Stimulated activated CD4-positive, alpha-beta T cell treated with anti-CD3 and anti-CD28 coated beads, TNF-alpha, amount 100 ng/mL, for 4 hours (primary cell): Measurements from ENCODE around the gene GPHA2.
A peak's percentile ranks its signal among the peaks of the same experiment; 100 is the strongest.

Experiments
- DNase-seq, 3 experiments: peaks; one replicate each; pipeline ENCODE4 v3.0.0-alpha.2; 2020; ENCODE audit warnings: low read depth in 3 of 3

The GPHA2 gene

GRCh38 chr11:64910451-64911093 lies 25.1 kb downstream of the GPHA2 start:
- no peak for DNase-seq

- DNase-seq = no peak
Observed at GRCh38 chr11:64909653-64910343, 25.9 kb downstream of the GPHA2 start.

GRCh38 chr11:64908766-64909165 lies 26.9 kb downstream of the GPHA2 start:
- DNase-seq = no peak

GRCh38 chr11:64906314-64906635 lies 29.4 kb downstream of the GPHA2 start:
- DNase-seq = no peak

- DNase-seq = no peak
Observed at GRCh38 chr11:64905516-64906313, 30.0 kb downstream of the GPHA2 start.

GRCh38 chr11:64903291-64903833 lies 32.3 kb downstream of the GPHA2 start:
- DNase-seq = no peak

DNA sequence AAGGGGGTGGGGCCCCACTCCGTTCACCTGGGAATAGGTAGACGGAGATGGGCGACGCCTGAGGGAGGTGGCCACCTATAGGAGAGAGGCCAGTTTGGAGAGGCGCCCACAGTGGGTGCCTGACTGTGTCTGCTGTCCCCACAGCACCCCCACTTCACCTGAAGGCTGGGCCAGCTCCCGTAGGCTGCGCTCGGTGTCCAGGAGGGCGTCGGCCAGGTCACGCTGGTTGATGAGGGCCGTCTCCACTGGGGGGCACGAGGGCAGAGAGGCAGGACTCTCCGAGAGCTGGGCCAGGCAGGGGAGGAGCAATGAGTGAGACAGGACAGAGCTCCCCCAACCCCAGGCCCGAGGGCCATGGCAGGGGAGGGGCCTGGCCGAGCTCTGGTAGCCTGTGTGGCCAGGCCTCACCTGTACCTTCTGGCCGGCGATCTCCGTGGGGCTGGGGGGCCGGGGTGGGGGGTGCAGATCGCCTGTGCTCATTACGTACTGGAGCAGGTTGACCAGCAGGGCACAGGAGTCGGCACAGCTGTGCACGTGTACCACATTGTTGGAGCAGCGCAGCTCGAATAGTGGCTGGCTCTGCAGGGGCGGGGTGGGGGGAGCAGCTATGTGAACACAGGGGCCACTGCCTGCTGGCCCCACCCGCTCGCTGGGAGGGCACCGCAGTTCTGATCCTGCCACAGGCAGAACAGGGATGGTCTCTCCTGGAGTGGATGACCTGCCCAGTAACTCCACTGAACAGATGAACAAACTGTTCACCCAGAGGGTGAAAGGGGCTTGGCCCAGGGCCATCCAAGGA lies 33.4 kb downstream of the GPHA2 start:
- no peak for DNase-seq

- no peak for DNase-seq
Observed at GRCh38 chr11:64900774-64901173, 34.9 kb downstream of the GPHA2 start.

DNA sequence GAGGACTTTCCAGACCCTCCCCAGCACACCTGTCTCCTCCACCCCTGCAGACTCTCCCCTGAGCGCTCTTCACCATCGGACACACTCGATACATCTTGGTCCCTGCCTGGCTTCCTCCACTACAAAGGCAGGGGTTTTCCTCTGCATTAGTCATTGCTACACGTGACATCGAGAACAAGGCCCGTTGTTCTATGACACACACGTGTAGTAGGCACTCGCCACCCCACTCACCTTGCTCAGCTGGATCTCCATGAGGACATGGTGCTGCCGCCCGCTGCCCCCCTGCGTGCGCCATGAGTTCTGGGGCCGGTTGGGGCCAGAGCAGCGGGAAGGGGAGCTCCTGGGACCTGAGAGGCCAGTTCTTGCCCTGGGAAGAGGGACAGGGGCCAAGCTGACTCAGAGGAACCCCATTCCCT lies 35.4 kb downstream of the GPHA2 start:
- DNase-seq = peak; percentile 27 to 63 (median 51)

DNA sequence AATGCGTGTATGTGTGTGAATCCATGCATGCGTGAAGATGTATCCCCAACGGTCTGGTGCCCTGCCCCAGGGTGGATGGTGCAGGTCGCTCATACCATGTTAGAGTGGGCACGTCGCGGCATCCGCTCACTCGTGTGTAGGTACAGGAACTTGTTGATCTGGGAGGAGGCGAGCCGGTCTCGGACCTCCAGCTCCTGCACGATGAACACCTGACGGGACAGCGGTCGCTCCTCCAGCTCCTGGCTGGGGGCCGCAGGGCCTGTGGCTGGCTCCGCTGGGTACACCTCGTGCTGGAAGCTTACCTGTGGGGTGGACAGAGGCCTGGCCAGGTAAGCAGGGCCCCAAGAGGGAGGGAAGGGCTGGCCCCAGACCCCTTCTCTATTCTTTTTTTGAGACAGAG lies 37.2 kb downstream of the GPHA2 start:
- no peak for DNase-seq

DNA sequence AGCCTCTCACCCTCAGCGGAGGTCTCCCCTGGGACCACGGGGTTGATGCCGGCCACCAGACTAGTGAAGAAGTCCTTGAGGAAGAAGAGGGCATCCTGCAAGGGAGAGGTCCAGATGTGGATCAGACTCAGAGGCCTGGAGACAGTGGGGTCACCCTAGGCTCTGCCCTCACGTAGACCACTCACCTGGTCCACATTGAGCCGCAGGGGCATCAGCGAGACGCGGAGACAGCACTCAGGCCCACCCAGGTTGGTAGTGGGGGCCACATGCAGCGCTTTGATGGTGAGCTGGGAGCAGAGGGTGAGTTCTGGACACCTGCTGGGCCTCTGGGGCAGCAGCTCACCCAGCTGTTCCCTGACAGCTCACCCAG lies 37.6 kb downstream of the GPHA2 start:
- no peak for DNase-seq

DNA sequence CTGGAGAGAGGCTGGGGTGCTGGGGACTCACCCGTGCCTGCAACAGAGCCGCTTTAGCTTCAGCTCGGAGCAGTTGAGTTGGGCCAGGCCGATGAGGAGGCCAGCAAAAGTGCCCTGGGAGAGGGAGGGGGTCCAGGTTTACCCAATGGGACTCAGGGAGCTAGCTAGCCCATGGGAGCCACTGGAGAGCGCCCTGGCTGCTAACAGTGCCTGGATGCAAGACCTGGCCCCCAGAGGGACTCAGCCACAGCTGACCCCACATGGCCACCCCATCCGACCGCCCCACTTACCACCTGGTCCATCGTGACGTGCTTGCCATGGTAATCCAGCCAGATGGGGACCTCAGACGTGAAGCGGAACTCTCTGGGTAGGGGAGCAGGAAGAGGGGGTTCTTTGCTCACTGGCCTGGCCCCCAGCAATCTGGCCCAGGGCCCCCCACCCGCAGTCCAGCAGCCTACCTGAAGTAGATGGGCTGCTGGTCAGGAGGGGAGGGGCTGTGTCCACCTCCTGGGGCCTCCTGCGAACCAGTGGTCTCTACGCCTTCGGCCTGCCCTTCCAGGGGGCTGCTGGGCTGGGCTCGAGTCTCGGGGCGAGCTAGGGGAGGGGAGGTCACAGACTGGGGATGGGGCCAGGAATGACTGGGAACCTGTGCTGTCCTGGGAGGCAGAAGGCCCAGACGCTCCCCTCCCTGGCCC lies 38.2 kb downstream of the GPHA2 start:
- no peak for DNase-seq

DNA sequence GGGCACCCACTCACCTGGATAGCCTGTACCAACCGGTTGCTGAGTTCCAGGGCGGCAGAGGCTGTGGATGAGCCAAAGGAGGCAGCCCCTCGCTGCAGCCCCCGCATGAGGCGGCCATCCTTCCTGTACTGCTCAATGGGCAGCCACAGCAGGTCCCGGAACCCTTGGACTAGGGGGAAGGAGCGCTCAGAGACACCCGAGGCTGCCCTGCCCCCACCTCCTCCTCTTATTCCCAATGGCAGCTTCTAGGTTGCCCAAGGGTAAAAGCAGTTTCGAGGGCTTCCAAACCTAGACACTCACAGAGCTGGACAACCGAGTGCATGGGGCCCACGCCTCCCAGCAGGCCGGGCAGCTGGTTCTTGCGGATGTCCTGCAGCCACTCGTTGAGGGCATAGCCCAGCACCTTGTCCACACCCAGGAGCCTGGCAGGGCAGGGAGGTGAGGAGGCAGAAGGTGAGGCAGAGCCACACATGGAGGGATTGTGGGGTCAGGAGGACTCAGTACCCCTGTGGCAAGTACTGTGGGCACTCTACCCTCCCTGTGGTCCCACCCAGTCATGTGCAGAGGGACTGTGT lies 39.2 kb downstream of the GPHA2 start:
- no peak for DNase-seq

DNA sequence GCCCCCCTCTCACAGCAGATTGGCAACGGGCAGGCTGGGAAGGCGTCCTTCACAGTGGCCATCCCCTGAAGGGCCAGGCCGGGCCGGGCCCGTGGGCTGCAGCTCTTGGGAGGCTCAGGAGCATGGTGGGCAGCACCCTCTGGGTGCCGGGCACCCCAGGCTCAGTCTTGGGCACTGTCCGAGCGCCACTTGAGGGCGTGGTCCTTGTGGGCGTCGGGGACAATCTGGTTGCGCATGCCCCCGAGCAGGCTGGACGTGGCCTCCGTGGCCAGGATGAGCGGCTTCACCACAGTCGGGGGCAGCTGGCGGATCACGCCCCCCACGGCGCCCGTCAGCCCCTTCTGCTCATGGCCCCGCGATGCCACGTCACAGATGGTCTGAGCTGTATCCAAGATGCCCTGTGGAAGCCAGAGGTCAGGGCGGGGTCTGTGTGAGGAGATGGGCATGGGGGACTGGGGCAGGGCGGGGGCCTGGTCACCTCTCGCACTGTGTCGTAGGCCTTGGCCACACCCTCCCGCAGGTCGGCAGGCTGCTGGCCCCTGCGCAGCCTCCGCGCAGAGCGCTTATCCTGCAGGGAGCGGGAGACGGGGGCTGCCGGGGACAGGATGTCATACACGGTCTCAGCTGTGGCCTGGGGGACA lies 40.8 kb downstream of the GPHA2 start:
- no peak for DNase-seq

DNA sequence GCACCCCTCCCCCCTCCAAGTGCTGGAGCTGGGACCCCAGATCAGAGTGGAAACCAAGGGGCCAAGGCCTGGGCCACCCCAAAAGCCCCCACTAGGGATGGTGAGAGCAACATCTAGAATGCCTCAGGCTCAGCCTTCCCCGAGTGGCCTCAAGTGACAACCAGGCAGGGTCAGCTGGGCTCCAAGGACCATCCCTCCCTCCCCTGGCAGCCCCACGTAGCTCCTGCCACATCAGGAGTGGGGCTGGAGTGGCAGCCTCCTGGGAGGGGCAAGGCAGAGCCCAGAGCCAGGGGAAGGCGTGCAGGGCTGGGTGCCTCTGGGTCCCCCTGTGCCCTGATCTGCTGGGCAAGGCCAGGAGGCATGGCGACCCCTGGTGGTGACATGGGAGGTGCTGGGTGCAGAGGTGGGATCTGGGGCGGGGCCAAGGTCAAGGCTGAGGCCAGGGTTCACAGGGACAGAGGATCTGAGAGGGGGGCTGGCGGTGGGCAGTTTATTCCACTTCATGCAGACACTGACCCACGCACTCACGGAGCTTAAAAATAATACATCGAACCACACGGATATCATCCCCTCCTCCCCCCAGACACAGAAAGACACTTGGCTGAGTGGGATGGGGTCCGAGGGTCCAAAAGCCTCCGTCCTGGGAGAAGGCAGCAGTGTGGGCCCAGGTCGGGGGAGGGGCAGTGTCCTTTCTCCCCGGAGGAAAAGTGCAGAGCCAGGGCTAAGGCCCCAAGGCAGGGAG lies 41.5 kb downstream of the GPHA2 start:
- peak; percentile 79 to 92 (median 85) for DNase-seq

GRCh38 chr11:64893194-64894069 lies 42.3 kb downstream of the GPHA2 start:
- DNase-seq = no peak

GRCh38 chr11:64892838-64893193 lies 42.9 kb downstream of the GPHA2 start:
- no peak for DNase-seq

- DNase-seq = no peak
Observed at GRCh38 chr11:64892411-64892831, 43.3 kb downstream of the GPHA2 start.

DNA sequence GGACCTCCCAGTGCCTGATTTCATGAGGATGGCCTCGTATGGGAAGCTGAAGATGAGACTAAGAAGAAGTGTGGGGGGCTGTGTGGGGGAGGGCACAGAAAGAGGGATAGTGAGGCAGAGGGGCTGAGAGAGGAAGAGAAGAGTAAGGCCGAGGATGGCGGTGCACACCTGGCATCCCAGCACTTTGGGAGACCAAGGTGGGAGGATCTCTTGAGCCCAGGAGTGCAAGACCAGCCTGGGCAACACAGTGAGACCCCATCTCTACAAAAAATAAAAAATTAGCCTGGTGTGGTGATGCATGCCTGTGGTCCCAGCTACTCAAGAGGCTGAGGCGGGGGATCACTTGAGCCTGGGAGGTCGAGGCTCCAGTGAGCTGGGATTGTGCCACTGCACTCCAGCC lies 43.8 kb downstream of the GPHA2 start:
- DNase-seq = no peak
